HepG2 (cell line): ENCODE data around the gene ATG4D. TPM values are rescaled to one million over a fixed set of nuclear protein-coding genes. Genes with fewer than 3 reads are reported as not detected.

Experiments used
- ATAC-seq: fragments of 200-7000 bp; cut with Tn5 transposase; 3 replicates; pipeline ENCODE4 v1.9.1; 2020; ENCODE audit warnings: mild to moderate bottlenecking, moderate library complexity
- BruUV-seq: library from RNA; stranded (reverse); fragments of 400-500 nt; replicated peaks from 2 replicates; lab custom pipeline; 2021; lab: Mats Ljungman, UMichigan
- CTCF ChIA-PET: fragments of 300-600 bp; formaldehyde crosslinking; extraction: SDS; loops from one replicate; lab custom pipeline; 2021; ENCODE audit warnings: low total read pairs, inconsistent platforms, low intra/inter-chr PET ratio; lab: Yijun Ruan, JAX
- POLR2A ChIA-PET: fragments of 350-600 bp; sonication (Branson Sonifier 250); formaldehyde crosslinking; loops from one replicate; lab custom pipeline; 2020; ENCODE audit warnings: antibody characterized with exemption, inconsistent platforms; lab: Yijun Ruan, JAX
- DNase-seq: peaks from one replicate; pipeline ENCODE4 v3.0.0-alpha.2; 2015; ENCODE audit warnings: low spot score
- FAIRE-seq: peaks from 3 replicates; lab custom pipeline; 2011; peaks lifted over from hg19 to GRCh38; lab: Jason Lieb, UNC
- H2AFZ ChIP-seq: one replicate; pipeline ENCODE4 v1.6.1; 2011; ENCODE audit warnings: low read length, inconsistent platforms
- H3K27ac ChIP-seq: fragments of 300-600 bp; 3 replicates; pipeline ENCODE4 v1.8.0; 2011; ENCODE audit warnings: mixed run types, mild to moderate bottlenecking, mixed read lengths, low read length, inconsistent platforms; ENCODE audit not compliant: insufficient read depth; ENCODE audit errors: extremely low read length
- H3K27me3 ChIP-seq, 2 experiments: fragments of 200-600 bp in 1 of 2; 2 replicates in 1 of 2; 3 replicates in 1 of 2; pipeline versions ENCODE4 v1.6.0 to v1.8.0; 2011; ENCODE audit warnings: low read length in 2 of 2, mild to moderate bottlenecking in 2 of 2, moderate library complexity in 2 of 2, inconsistent platforms in 1 of 2; ENCODE audit not compliant: insufficient read depth in 2 of 2, control insufficient read depth in 1 of 2
- H3K36me3 ChIP-seq, 2 experiments: fragments of 200-600 bp in 1 of 2; replicated peaks in 1 of 2; 2 replicates in 1 of 2; 3 replicates in 1 of 2; pipeline versions ENCODE4 v1.5.1 to v1.8.0; 2011; ENCODE audit warnings: low read length in 2 of 2, inconsistent platforms in 1 of 2; ENCODE audit not compliant: insufficient read depth in 2 of 2, control insufficient read depth in 1 of 2
- H3K4me1 ChIP-seq: 2 replicates; pipeline ENCODE4 v1.5.1; 2012; ENCODE audit warnings: low read length, inconsistent platforms; ENCODE audit not compliant: insufficient read depth
- H3K4me2 ChIP-seq: 2 replicates; pipeline ENCODE4 v1.6.0; 2011; ENCODE audit warnings: low read depth, low read length, inconsistent platforms
- H3K4me3 ChIP-seq, 3 experiments: fragments of 200-600 bp in 1 of 3; sonication (generic), shearing (Covaris generic) in 1 of 3; replicated peaks in 1 of 3; 2 replicates each; pipeline ENCODE4 v1.5.1; 2011 to 2016; ENCODE audit warnings: low read length in 3 of 3, inconsistent platforms in 2 of 3, low read depth in 2 of 3, mild to moderate bottlenecking in 2 of 3, control low read depth in 1 of 3, mixed read lengths in 1 of 3; ENCODE audit not compliant: insufficient read depth in 1 of 3
- H3K79me2 ChIP-seq: one replicate; pipeline ENCODE4 v1.6.1; 2011; ENCODE audit warnings: low read length, inconsistent platforms; ENCODE audit not compliant: insufficient read depth
- H3K9ac ChIP-seq: 2 replicates; pipeline ENCODE4 v1.6.0; 2011; ENCODE audit warnings: mild to moderate bottlenecking, low read depth, low read length, inconsistent platforms; ENCODE audit not compliant: insufficient read depth
- H3K9me3 ChIP-seq: 2 replicates; pipeline ENCODE4 v1.5.1; 2012; ENCODE audit warnings: mild to moderate bottlenecking, low read length
- H4K20me1 ChIP-seq: 2 replicates; pipeline ENCODE4 v1.6.0; 2011; ENCODE audit warnings: inconsistent platforms, mild to moderate bottlenecking, low read length, moderate library complexity; ENCODE audit not compliant: insufficient read depth
- AGO2 ChIP-seq: fragments of 200-400 bp; formaldehyde crosslinking; optimal IDR thresholded peaks from 2 replicates; pipeline ENCODE3; 2017; ENCODE audit warnings: mild to moderate bottlenecking, low read depth, low read length, moderate library complexity
- DMAP1 ChIP-seq: IDR thresholded peaks from 2 replicates; pipeline ENCODE4 v1.6.1; 2016
- EZH2 ChIP-seq: conservative IDR thresholded peaks from 2 replicates; pipeline ENCODE4 v1.6.1; 2012; ENCODE audit warnings: mild to moderate bottlenecking, low read depth, low read length, moderate library complexity
- MLLT10 ChIP-seq: sonication (generic); formaldehyde crosslinking; IDR thresholded peaks from 2 replicates; pipeline ENCODE4 v1.4.0; 2020; ENCODE audit warnings: missing genetic modification reagents
- PHF21A ChIP-seq: sonication (generic); formaldehyde crosslinking; IDR thresholded peaks from 2 replicates; pipeline ENCODE4 v1.5.0; 2020; ENCODE audit warnings: mild to moderate bottlenecking, missing genetic modification reagents
- POLR2A ChIP-seq, 2 experiments: IDR thresholded peaks; 2 replicates each; pipeline ENCODE4 v1.6.1; 2011; ENCODE audit warnings: low read depth in 2 of 2, low read length in 2 of 2, mild to moderate bottlenecking in 1 of 2, moderate library complexity in 1 of 2; ENCODE audit not compliant: insufficient read depth in 1 of 2
- RBFOX2 ChIP-seq: fragments of 200-400 bp; formaldehyde crosslinking; IDR thresholded peaks from 2 replicates; pipeline ENCODE4 v1.6.1; 2017; ENCODE audit warnings: low read depth, mild to moderate bottlenecking, low read length
- TBP ChIP-seq: sonication (generic); formaldehyde crosslinking; IDR thresholded peaks from 2 replicates; pipeline ENCODE4 v1.5.0; 2020; ENCODE audit warnings: missing genetic modification reagents
- ZEB1 ChIP-seq: IDR thresholded peaks from 2 replicates; pipeline ENCODE4 v1.6.1; 2012; ENCODE audit warnings: mild to moderate bottlenecking, low read depth, inconsistent platforms; ENCODE audit not compliant: insufficient replicate concordance
- ZNF768 ChIP-seq: sonication (generic); formaldehyde crosslinking; IDR thresholded peaks from 2 replicates; pipeline ENCODE4 v1.4.0; 2020; ENCODE audit warnings: missing genetic modification reagents
- WGBS: methylation state at CpG from one replicate; pipeline ENCODE4 v1.1.6; 2017; ENCODE audit warnings: low lambda C conversion rate; 5-methylcytosine and 5-hydroxymethylcytosine counted together
- in situ Hi-C: cut with HindIII; loops from 2 replicates; pipeline ENCODE4 v1.10.0; 2017; ENCODE audit warnings: low pct_unique_long_range_greater_than_20kb; ENCODE audit not compliant: extremely low pct_ligation_motif_present
- intact Hi-C: fragments of 100-400 bp; cut with micrococcal nuclease; formaldehyde crosslinking; loops from one replicate; pipeline ENCODE4 v1.10.0; 2022; ENCODE audit not compliant: unreplicated experiment
- polyA plus RNA-seq, 8 experiments: library from polyadenylated mRNA; depleted of rRNA in 3 of 8; stranded (reverse) in 7 of 8; unstranded in 1 of 8; fragments of >200 nt; fragmentation: Illumina TruSeq in 4 of 8; extraction: Trizol in 4 of 8; gene quantifications; 2 replicates each; pipeline versions ENCODE4 v1.2.1 to v1.2.3, GENCODE V29; 2011 to 2016; ENCODE audit warnings: low read depth in 4 of 8, missing spikeins in 1 of 8, mixed read lengths in 1 of 8; ENCODE audit not compliant: insufficient read depth in 1 of 8
- total RNA-seq, 5 experiments: library from RNA; depleted of rRNA; stranded (reverse); fragments of >200 nt; fragmentation: Illumina TruSeq; extraction: Trizol; gene quantifications; 2 replicates each; pipeline ENCODE4 v1.2.3, GENCODE V29; 2016; ENCODE audit warnings: low read depth in 1 of 5

The ATG4D gene
- total and polyA plus RNA-seq, 2 of the 13 experiments (the other 11 are each of a cell fraction or from before 2014, with no cell fraction given): 17.8 to 19.0 TPM

GRCh38 chr19:10554760-10555609 lies 11.3 kb downstream of the ATG4D start:
- in situ Hi-C loops: no loop called here

GRCh38 chr19:10555610-10555973 lies 11.9 kb downstream of the ATG4D start:
- no TSS peak for BruUV-seq
- POLR2A ChIA-PET: interaction anchor here (1.9 kb wide), 1 partner anchor 10 kb away, joined by 4 read pairs; the partner anchor contains the start of gene KRI1

More at GRCh38 chr19:10554760-10555609, 11.3 kb downstream of the ATG4D start:
- no peak overlapping the region for H3K4me3 ChIP-seq
- no peak overlapping the region for H3K27ac ChIP-seq
- no peak overlapping the region for H2AFZ ChIP-seq
- TF ChIP-seq TBP (CRISPR knock-in tag) (no peak), ZNF768 (CRISPR knock-in tag) (peak; percentile 49; the same call in 1 of the 2 replicates), AGO2 (peak; percentile 62), RBFOX2 (0 out of 2 replicates have a peak, but pooled peaks have one; percentile 26), POLR2A (IDR thresholded peaks at IDR 0.05; ENCODE audit: insufficient read depth in 1 of 2, low read depth in 2 of 2, low read length in 2 of 2) (0 out of 4 replicates have a peak, but pooled peaks of 1 of the 2 experiments have one; percentile 23), ZEB1 (no peak), DMAP1 (CRISPR knock-in tag) (no peak)
- H3K79me2 ChIP-seq: no peaks in the 10 kb centered on the region
- no peaks in the 10 kb centered on the region for H3K27me3 ChIP-seq
- intact Hi-C loops: no loop called here
- ChIA-PET CTCF (no interaction called here), POLR2A (interaction anchor here (1.6 kb wide), 1 partner anchor 20 kb away, joined by 3 read pairs; no protein-coding TSS in a partner anchor)
- 93% methylated on average over 30 of the region's 30 CpGs for WGBS
- DNase-seq (no peak), FAIRE-seq (no peak), ATAC-seq (peak; percentile 19; the same call in 2 of the 3 replicates)
- BruUV-seq: no TSS peak
- no peaks in the 10 kb centered on the region for H3K9me3 ChIP-seq
- H3K4me2 ChIP-seq: no peak overlapping the region
- no peak overlapping the region for H3K9ac ChIP-seq
- H3K4me1 ChIP-seq: no peaks in the 10 kb centered on the region
- peaks cover 21 to 72% of the 10 kb centered on the region in 2 experiments for H3K36me3 ChIP-seq
- no peaks in the 10 kb centered on the region for H4K20me1 ChIP-seq

More at GRCh38 chr19:10555610-10555973, 11.9 kb downstream of the ATG4D start:
- TF ChIP-seq PHF21A (CRISPR knock-in tag): no peak
- no peak for TF ChIP-seq EZH2
- TF ChIP-seq MLLT10 (CRISPR knock-in tag): no peak
- intact Hi-C loops: no loop called here
- Histone ChIP-seq H3K9me3 (no peaks in the 10 kb centered on the region), H2AFZ (no peak overlapping the region), H3K9ac (no peak overlapping the region), H3K79me2 (no peaks in the 10 kb centered on the region), H3K36me3 (peaks cover 22 to 74% of the 10 kb centered on the region in 2 experiments), H3K27me3 (no peaks in the 10 kb centered on the region), H3K4me3 (no peak overlapping the region), H3K4me1 (no peaks in the 10 kb centered on the region), H3K27ac (no peak overlapping the region), H3K4me2 (no peak overlapping the region), H4K20me1 (no peaks in the 10 kb centered on the region)
- FAIRE-seq (no peak), DNase-seq (no peak), ATAC-seq (no peak)
- CTCF ChIA-PET: no interaction called here
- in situ Hi-C loops: no loop called here
- WGBS: 100% methylated on average over 7 of the region's 7 CpGs
